ENCODE measurements around the gene CMTM8. TPM values are rescaled to one million over a fixed set of nuclear protein-coding genes. Genes with fewer than 3 reads are reported as not detected.

Gene CMTM8
- total and polyA plus RNA-seq, 12 donors, result 2.1 to 8.4 (median 3.5) TPM

DNA sequence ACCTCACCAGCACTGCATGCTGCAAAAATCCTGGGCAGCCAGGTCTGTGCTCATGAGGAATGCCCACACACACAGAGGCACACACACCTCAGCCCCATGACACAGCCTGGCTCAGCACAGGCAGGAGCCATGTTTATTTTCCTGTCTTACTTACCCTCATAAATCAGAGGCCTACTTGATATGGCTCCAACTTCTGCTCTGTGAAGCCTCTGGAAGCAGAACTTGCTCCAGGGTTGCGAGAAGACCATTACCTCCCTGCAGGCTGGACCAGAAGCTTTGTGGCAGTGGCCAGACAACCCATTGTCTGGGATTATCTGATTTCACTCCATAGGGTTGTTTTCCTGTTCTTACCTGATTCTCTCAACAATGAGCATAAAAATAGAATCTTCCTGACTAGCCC, 43.8 kb upstream of the CMTM8 start:
- ATAC-seq (peak in 6 of 8 donors; percentile 30 to 73 (median 58)), DNase-seq (no peak)
- intact Hi-C loops (cut with DNase I), result loop anchor here in 1 of 10 donors (5.0 kb wide), 1 partner anchor 93 kb away; no protein-coding TSS in a partner anchor
- WGBS, 2 donors, result 74 to 78% methylated on average over 1 of the region's 1 CpG
- no peaks in the 10 kb centered on the region for H3K9me3 ChIP-seq
- no peaks in the 10 kb centered on the region for H3K27me3 ChIP-seq
- TF ChIP-seq, protein P1, sequence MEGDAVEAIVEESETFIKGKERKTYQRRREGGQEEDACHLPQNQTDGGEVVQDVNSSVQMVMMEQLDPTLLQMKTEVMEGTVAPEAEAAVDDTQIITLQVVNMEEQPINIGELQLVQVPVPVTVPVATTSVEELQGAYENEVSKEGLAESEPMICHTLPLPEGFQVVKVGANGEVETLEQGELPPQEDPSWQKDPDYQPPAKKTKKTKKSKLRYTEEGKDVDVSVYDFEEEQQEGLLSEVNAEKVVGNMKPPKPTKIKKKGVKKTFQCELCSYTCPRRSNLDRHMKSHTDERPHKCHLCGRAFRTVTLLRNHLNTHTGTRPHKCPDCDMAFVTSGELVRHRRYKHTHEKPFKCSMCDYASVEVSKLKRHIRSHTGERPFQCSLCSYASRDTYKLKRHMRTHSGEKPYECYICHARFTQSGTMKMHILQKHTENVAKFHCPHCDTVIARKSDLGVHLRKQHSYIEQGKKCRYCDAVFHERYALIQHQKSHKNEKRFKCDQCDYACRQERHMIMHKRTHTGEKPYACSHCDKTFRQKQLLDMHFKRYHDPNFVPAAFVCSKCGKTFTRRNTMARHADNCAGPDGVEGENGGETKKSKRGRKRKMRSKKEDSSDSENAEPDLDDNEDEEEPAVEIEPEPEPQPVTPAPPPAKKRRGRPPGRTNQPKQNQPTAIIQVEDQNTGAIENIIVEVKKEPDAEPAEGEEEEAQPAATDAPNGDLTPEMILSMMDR (IDR thresholded peaks at IDR 0.05), result no peak
- peaks cover 0 to 42% (median 18%) of the 10 kb centered on the region in 9 donors for H3K4me1 ChIP-seq
- peak overlapping the region in 5 of 10 donors; percentile 9 to 53 (median 37) for H3K27ac ChIP-seq
- H3K36me3 ChIP-seq, result no peaks in the 10 kb centered on the region
- H3K4me3 ChIP-seq, result no peak overlapping the region

DNA sequence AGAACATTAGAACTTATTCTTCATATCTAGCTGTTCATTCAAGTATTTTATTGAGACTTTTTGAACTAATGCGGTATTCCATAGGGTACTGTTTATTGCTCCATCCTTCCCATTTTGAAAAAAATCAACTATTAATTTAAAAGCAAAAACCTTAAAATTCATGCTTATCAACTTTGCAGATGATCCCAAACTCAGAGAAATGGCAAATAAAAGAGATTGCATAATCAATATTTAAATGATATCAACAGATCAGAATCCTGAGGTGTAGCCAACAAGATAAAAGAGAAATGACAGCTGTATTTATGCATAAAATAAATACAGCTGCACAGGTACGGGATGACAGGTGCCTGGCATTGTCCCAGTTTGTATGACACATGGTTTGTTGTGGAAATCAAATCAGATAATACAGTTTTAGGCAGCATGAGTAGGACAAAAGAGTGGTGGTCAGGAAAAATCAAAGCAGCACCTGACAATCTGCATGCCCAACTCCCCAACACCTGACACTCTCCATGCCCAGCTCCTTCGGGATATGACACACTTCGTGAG, 42.4 kb upstream of the CMTM8 start:
- TF ChIP-seq, protein P1 (IDR thresholded peaks at IDR 0.05), result no peak
- WGBS, 2 donors, result 88 to 89% methylated on average over 4 of the region's 4 CpGs
- ATAC-seq, result no peak
- no peak overlapping the region for H3K27ac ChIP-seq
- H3K27me3 ChIP-seq, result no peaks in the 10 kb centered on the region
- H3K4me3 ChIP-seq, result no peak overlapping the region
- H3K9me3 ChIP-seq, result no peaks in the 10 kb centered on the region
- intact Hi-C loops (cut with DNase I), result no loop called here
- H3K4me1 ChIP-seq, result peaks cover 0 to 56% (median 31%) of the 10 kb centered on the region in 9 donors
- no peak for DNase-seq
- no peaks in the 10 kb centered on the region for H3K36me3 ChIP-seq

DNA sequence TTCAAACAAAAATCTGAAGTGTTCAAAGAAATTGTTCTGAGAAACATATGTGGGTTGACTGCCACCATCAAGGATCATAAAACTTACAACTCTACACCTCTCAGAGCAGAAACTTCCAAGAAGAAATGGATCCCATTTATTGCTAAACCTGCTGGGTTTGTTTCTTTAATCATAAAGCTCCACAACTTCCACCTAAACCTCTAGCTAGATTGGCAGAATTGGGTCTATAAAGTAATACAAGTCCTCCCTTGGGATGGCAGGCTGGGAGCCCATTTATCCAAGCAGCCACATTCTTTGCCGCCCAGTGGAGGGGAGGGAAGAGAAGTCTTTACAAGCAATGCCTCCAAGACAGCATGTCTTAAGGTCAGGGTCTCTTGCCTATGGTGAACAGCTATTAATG, 40.5 kb upstream of the CMTM8 start:
- 100% methylated on average over 1 of the region's 1 CpG for WGBS, 2 donors
- Histone ChIP-seq H3K4me1 (peaks cover 4 to 71% (median 46%) of the 10 kb centered on the region in 9 donors), H3K9me3 (no peaks in the 10 kb centered on the region), H3K4me3 (no peak overlapping the region), H3K36me3 (no peaks in the 10 kb centered on the region), H3K27ac (no peak overlapping the region), H3K27me3 (no peaks in the 10 kb centered on the region)
- intact Hi-C loops (cut with DNase I), result no loop called here
- ATAC-seq (no peak), DNase-seq (no peak)
- TF ChIP-seq, protein P1 (IDR thresholded peaks at IDR 0.05), result no peak

DNA sequence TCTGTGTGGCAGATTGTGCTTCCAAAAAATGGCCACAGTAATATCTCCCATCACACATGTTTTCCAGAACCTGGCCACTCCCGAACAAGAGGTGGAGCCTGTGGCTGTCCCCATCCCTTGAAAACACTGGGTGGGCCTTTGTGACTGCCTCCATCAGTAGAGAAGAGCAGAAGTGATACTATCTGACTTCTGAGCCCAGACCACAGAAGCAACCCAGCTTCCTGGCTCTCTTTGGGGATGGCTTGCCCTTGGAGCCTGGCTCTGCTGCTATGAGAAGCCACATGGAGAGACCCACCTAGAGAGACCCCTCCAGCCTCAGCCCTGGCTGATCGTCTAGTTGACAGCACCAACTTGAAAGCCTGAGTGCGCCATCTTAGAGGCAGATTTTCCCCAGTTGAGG, 39.8 kb upstream of the CMTM8 start:
- intact Hi-C loops (cut with DNase I), result no loop called here
- H3K36me3 ChIP-seq, result no peaks in the 10 kb centered on the region
- no peak overlapping the region for H3K4me3 ChIP-seq
- TF ChIP-seq, protein P1 (IDR thresholded peaks at IDR 0.05), result no peak
- no peak overlapping the region for H3K27ac ChIP-seq
- ATAC-seq (no peak), DNase-seq (no peak)
- H3K4me1 ChIP-seq, result peaks cover 4 to 69% (median 46%) of the 10 kb centered on the region in 9 donors
- no peaks in the 10 kb centered on the region for H3K9me3 ChIP-seq
- 92 to 94% methylated on average over 3 of the region's 3 CpGs for WGBS, 2 donors
- H3K27me3 ChIP-seq, result no peaks in the 10 kb centered on the region

Measured in heart right ventricle (tissue), 16 donors.